NCI-H1048 (cell line): ENCODE measurements around the gene FNDC3A.
"Not testable (repeated sequence)": the region's sequence is repeated elsewhere in the genome, so short reads cannot be mapped to it uniquely, and the experiment has no call there.

Experiments
- DNase-seq: peaks from one replicate; lab custom pipeline; 2025; lab: John Stamatoyannopoulos, UW

FNDC3A gene

GRCh38 chr13:49030213-49030612, 54.5 kb downstream of the FNDC3A start:
- DNase-seq = no peak

GRCh38 chr13:49040872-49041271, 65.2 kb downstream of the FNDC3A start:
- DNase-seq = no peak

GRCh38 chr13:49042476-49042875, 66.8 kb downstream of the FNDC3A start:
- DNase-seq = no peak

GRCh38 chr13:49044008-49044407, 68.3 kb downstream of the FNDC3A start:
- no peak for DNase-seq

GRCh38 chr13:49044836-49045235, 69.1 kb downstream of the FNDC3A start:
- no peak for DNase-seq

GRCh38 chr13:49046002-49046401, 70.3 kb downstream of the FNDC3A start:
- no peak for DNase-seq

- no peak for DNase-seq
These were observed 70.8 kb downstream of the FNDC3A start for GRCh38 chr13:49046519-49046918.

- DNase-seq = no peak
These were observed 77.1 kb downstream of the FNDC3A start for GRCh38 chr13:49052813-49053212.

GRCh38 chr13:49053215-49053614, 77.5 kb downstream of the FNDC3A start:
- DNase-seq = no peak

GRCh38 chr13:49053906-49054305, 78.2 kb downstream of the FNDC3A start:
- DNase-seq = no peak

- DNase-seq = no peak
These were observed 79.3 kb downstream of the FNDC3A start for GRCh38 chr13:49055021-49055420.

- DNase-seq = no peak
These were observed 81.5 kb downstream of the FNDC3A start for GRCh38 chr13:49057176-49057575.

- no peak for DNase-seq
These were observed 83.0 kb downstream of the FNDC3A start for GRCh38 chr13:49058761-49059160.

- no peak for DNase-seq
These were observed 85.1 kb downstream of the FNDC3A start for GRCh38 chr13:49060678-49061387.

- not testable (repeated sequence) for DNase-seq
These were observed 85.7 kb downstream of the FNDC3A start for GRCh38 chr13:49061388-49061752.

GRCh38 chr13:49062297-49062896, 86.7 kb downstream of the FNDC3A start:
- DNase-seq = no peak

GRCh38 chr13:49063011-49063410, 87.3 kb downstream of the FNDC3A start:
- no peak for DNase-seq

GRCh38 chr13:49063497-49063896, 87.8 kb downstream of the FNDC3A start:
- no peak for DNase-seq

- DNase-seq = no peak
These were observed 88.8 kb downstream of the FNDC3A start for GRCh38 chr13:49064476-49064875.

- DNase-seq = no peak
These were observed 91.1 kb downstream of the FNDC3A start for GRCh38 chr13:49066856-49067255.

GRCh38 chr13:49068498-49068897, 92.8 kb downstream of the FNDC3A start:
- not testable (repeated sequence) for DNase-seq

GRCh38 chr13:49070021-49070420, 94.3 kb downstream of the FNDC3A start:
- DNase-seq = not testable (repeated sequence)

GRCh38 chr13:49071341-49071937, 95.7 kb downstream of the FNDC3A start:
- no peak for DNase-seq
